Suprapubic skin (tissue), 4 donors: ENCODE data around the gene RASSF5. TPM values are rescaled to one million over a fixed set of nuclear protein-coding genes. Genes with fewer than 3 reads are reported as not detected.

Experiments used
- DNase-seq, 2 donors: peaks; one replicate each; pipeline ENCODE4 v3.0.0-alpha.2; 2019; ENCODE audit warnings: low spot score in 2 of 2
- H3K27ac ChIP-seq: fragments of 200-600 bp; sonication (generic); one replicate; pipeline ENCODE4 v1.5.1; 2019
- H3K27me3 ChIP-seq: fragments of 200-600 bp; sonication (generic); one replicate; pipeline ENCODE4 v1.5.1; 2019
- H3K36me3 ChIP-seq: fragments of 200-600 bp; sonication (generic); one replicate; pipeline ENCODE4 v1.5.1; 2019
- H3K4me1 ChIP-seq: fragments of 200-600 bp; sonication (generic); one replicate; pipeline ENCODE4 v1.5.1; 2019
- H3K4me3 ChIP-seq: fragments of 200-600 bp; sonication (generic); one replicate; pipeline ENCODE4 v1.5.1; 2019; ENCODE audit warnings: mild to moderate bottlenecking
- H3K9me3 ChIP-seq: fragments of 200-600 bp; sonication (generic); one replicate; pipeline ENCODE4 v1.5.1; 2019
- CTCF ChIP-seq, 2 donors: fragments of 200-600 bp in 1 of 2; fragments of 450-650 bp in 1 of 2; sonication (generic) in 1 of 2; IDR thresholded peaks; one replicate each; pipeline ENCODE4 v1.5.1; 2016 to 2019; ENCODE audit warnings: antibody characterized with exemption in 2 of 2, mild to moderate bottlenecking in 1 of 2, moderate library complexity in 1 of 2
- EP300 ChIP-seq: sonication (generic); formaldehyde crosslinking; IDR thresholded peaks from one replicate; pipeline ENCODE4 v1.6.1; 2017; ENCODE audit warnings: antibody characterized with exemption
- POLR2A ChIP-seq, 2 donors: fragments of 450-650 bp; IDR thresholded peaks; one replicate each; pipeline ENCODE4 v1.6.1; 2017; ENCODE audit warnings: antibody characterized with exemption in 2 of 2, mild to moderate bottlenecking in 2 of 2, moderate library complexity in 2 of 2
- POLR2AphosphoS5 ChIP-seq, 3 donors: sonication (generic); formaldehyde crosslinking; IDR thresholded peaks; one replicate each; pipeline ENCODE4 v1.6.1; 2017; ENCODE audit warnings: antibody characterized with exemption in 3 of 3
- WGBS: methylation state at CpG from one replicate; pipeline ENCODE4 v1.1.5; 2018; 5-methylcytosine and 5-hydroxymethylcytosine counted together
- total RNA-seq, 4 donors: library from RNA; depleted of rRNA; stranded (reverse); fragments of >200 nt; gene quantifications; one replicate each; pipeline ENCODE4 v1.1.0, GENCODE V29; 2016

Gene RASSF5
- total RNA-seq, 4 donors from 2014 or later = 34.8 to 74.5 (median 64.9) TPM

DNA sequence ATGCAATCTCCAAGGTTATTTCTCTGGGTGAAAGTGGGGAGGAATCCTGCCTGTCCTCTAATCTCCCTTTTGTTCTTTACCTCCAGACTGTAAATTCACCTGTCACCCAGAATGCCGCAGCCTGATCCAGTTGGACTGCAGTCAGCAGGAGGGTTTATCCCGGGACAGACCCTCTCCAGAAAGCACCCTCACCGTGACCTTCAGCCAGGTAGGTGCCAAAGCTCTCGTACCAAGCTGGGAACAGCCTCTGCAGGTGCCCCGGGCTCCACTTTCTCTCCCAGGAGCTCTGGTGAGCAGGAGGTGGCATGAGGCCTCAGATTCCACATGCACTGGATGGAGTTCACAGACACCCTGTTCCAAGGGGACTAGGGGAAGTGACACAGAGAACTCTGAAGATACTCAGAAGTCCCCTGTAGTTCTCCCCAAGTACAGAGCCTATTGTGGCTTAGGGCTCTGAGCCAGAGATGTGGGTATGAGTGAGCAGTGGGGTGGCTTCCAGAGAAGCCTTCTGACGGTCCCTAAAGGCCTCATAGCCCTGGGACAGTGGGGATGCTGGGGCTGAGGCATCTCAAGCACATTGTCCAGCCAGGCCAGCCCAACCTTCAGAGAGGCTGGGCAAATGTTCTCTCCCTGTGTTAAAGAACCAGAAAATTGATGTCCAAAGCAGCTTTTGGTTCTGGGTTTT is 30.9 kb downstream of the RASSF5 start:
- peaks cover 37% of the 10 kb centered on the region for H3K4me1 ChIP-seq

GRCh38 chr1:206538901-206539640 is 31.7 kb downstream of the RASSF5 start:
- no peaks in the 10 kb centered on the region for H3K27me3 ChIP-seq
- no peak overlapping the region for H3K27ac ChIP-seq
- H3K4me1 ChIP-seq = peaks cover 37% of the 10 kb centered on the region
- no peak overlapping the region for H3K4me3 ChIP-seq
- TF ChIP-seq CTCF (IDR thresholded peaks at IDR 0.05) (no peak), POLR2AphosphoS5 (IDR thresholded peaks at IDR 0.05) (no peak)
- whole genome bisulfite sequencing = 81% methylated on average over 10 of the region's 10 CpGs
- H3K36me3 ChIP-seq = no peaks in the 10 kb centered on the region
- DNase-seq = peak in 1 of 2 donors; percentile 4
- H3K9me3 ChIP-seq = no peaks in the 10 kb centered on the region

More for the DNA sequence above, 30.9 kb downstream of the RASSF5 start:
- H3K36me3 ChIP-seq = no peaks in the 10 kb centered on the region
- no peaks in the 10 kb centered on the region for H3K27me3 ChIP-seq
- H3K27ac ChIP-seq = no peak overlapping the region
- 74% methylated on average over 6 of the region's 6 CpGs for WGBS
- no peak for TF ChIP-seq EP300
- no peak for TF ChIP-seq CTCF (IDR thresholded peaks at IDR 0.05)
- TF ChIP-seq POLR2AphosphoS5 (IDR thresholded peaks at IDR 0.05) = no peak
- no peak for TF ChIP-seq POLR2A (IDR thresholded peaks at IDR 0.05)
- H3K4me3 ChIP-seq = no peak overlapping the region
- H3K9me3 ChIP-seq = no peaks in the 10 kb centered on the region
- DNase-seq = peak in 1 of 2 donors; percentile 40

DNA sequence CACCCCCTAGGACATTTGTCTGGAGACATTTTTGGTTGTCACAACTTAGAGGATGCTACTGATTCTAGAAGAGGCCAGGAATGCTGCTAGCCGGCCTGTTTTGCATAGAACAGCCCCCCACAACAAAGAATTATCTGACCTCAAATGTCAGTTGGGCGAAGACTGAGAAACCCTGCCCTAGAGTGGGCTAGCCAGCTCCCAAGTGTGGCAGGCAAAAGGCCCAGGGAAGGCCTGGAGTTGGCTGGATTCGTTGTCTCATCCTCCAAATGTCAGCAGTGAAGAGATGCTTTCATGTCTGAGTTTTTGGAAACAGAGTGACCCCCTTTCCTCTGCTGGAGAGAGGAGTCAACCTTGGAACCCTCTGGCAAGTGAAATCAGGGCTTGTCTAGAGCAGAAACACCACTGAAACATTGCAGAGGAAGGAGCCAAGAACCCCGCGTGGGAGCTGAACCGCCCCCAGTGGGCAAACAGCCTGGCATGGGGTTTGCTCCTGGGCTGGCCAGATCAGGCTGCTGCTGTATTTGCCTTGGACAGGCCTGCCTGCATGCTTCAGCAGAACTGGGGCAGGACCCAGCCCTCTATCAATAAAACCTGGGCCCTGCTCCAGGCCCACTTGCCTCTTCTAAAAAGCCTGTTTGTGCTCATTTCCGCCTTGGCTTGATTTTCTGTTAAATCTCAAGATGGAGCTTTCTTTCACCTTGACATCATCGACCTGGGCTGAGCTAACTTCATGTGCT is 32.9 kb downstream of the RASSF5 start:
- no peak for TF ChIP-seq POLR2AphosphoS5 (IDR thresholded peaks at IDR 0.05)
- no peak for TF ChIP-seq CTCF (IDR thresholded peaks at IDR 0.05)
- TF ChIP-seq POLR2A (IDR thresholded peaks at IDR 0.05) = no peak
- TF ChIP-seq EP300 = no peak
- WGBS = 17% methylated on average over 7 of the region's 8 CpGs

GRCh38 chr1:206541236-206541833 is 34.0 kb downstream of the RASSF5 start:
- WGBS = 90% methylated on average over 7 of the region's 7 CpGs
- TF ChIP-seq CTCF (IDR thresholded peaks at IDR 0.05) (no peak), POLR2A (IDR thresholded peaks at IDR 0.05) (no peak), EP300 (no peak), POLR2AphosphoS5 (IDR thresholded peaks at IDR 0.05) (no peak)

More for the DNA sequence above, 32.9 kb downstream of the RASSF5 start:
- Histone ChIP-seq H3K9me3 (no peaks in the 10 kb centered on the region), H3K36me3 (no peaks in the 10 kb centered on the region), H3K4me3 (no peak overlapping the region), H3K27me3 (no peaks in the 10 kb centered on the region), H3K27ac (peak overlapping the region; percentile 62), H3K4me1 (peaks cover 31% of the 10 kb centered on the region)
- DNase-seq = no peak

More at GRCh38 chr1:206541236-206541833, 34.0 kb downstream of the RASSF5 start:
- Histone ChIP-seq H3K4me3 (no peak overlapping the region), H3K27me3 (no peaks in the 10 kb centered on the region), H3K27ac (peak overlapping the region; percentile 62), H3K4me1 (peaks cover 20% of the 10 kb centered on the region), H3K36me3 (no peaks in the 10 kb centered on the region), H3K9me3 (no peaks in the 10 kb centered on the region)
- DNase-seq = peak in 1 of 2 donors; percentile 10
